Measurements from ENCODE around the gene C16orf86.

Gene C16orf86

GRCh38 chr16:67674851-67675578 is 8.4 kb downstream of the C16orf86 start:
- no peak overlapping the region for H3K4me3 ChIP-seq (ENCODE audit: low read length)
- TF ChIP-seq CTCF (IDR thresholded peaks at IDR 0.05; ENCODE audit: insufficient read depth, low read depth, low read length, missing control alignments) = no peak
- DNase-seq (ENCODE audit: low read depth) = no peak

- DNase-seq (ENCODE audit: low read depth) = no peak
- no peak for TF ChIP-seq CTCF (IDR thresholded peaks at IDR 0.05; ENCODE audit: insufficient read depth, low read depth, low read length, missing control alignments)
- no peak overlapping the region for H3K4me3 ChIP-seq (ENCODE audit: low read length)
Observed at GRCh38 chr16:67675579-67675935, 8.9 kb downstream of the C16orf86 start.

- TF ChIP-seq CTCF (IDR thresholded peaks at IDR 0.05; ENCODE audit: insufficient read depth, low read depth, low read length, missing control alignments) = no peak
- no peak overlapping the region for H3K4me3 ChIP-seq (ENCODE audit: low read length)
- DNase-seq (ENCODE audit: low read depth) = no peak
Observed at GRCh38 chr16:67675999-67676398, 9.4 kb downstream of the C16orf86 start.

GRCh38 chr16:67676516-67676915 is 9.9 kb downstream of the C16orf86 start:
- H3K4me3 ChIP-seq (ENCODE audit: low read length) = no peak overlapping the region
- TF ChIP-seq CTCF (IDR thresholded peaks at IDR 0.05; ENCODE audit: insufficient read depth, low read depth, low read length, missing control alignments) = no peak
- peak; percentile 85 for DNase-seq (ENCODE audit: low read depth)

GRCh38 chr16:67676939-67677338 is 10.3 kb downstream of the C16orf86 start:
- no peak for TF ChIP-seq CTCF (IDR thresholded peaks at IDR 0.05; ENCODE audit: insufficient read depth, low read depth, low read length, missing control alignments)
- no peak for DNase-seq (ENCODE audit: low read depth)
- H3K4me3 ChIP-seq (ENCODE audit: low read length) = no peak overlapping the region

- TF ChIP-seq CTCF (IDR thresholded peaks at IDR 0.05; ENCODE audit: insufficient read depth, low read depth, low read length, missing control alignments) = no peak
- no peak overlapping the region for H3K4me3 ChIP-seq (ENCODE audit: low read length)
- DNase-seq (ENCODE audit: low read depth) = no peak
Observed at GRCh38 chr16:67677712-67678111, 11.1 kb downstream of the C16orf86 start.
